KMS-11 (cell line): Measurements from ENCODE around the gene CLOCK.

Experiments
- H2AFZ ChIP-seq: fragments of 200-600 bp; sonication (generic); 2 replicates; pipeline ENCODE4 v1.6.1; 2016; ENCODE audit warnings: antibody characterized with exemption, mixed run types, low read depth
- H3K27ac ChIP-seq: fragments of 200-600 bp; sonication (generic); 2 replicates; pipeline ENCODE4 v1.6.1; 2016; ENCODE audit warnings: mild to moderate bottlenecking, mixed run types
- H3K27me3 ChIP-seq: fragments of 200-600 bp; sonication (generic); 2 replicates; pipeline ENCODE4 v1.6.1; 2017; ENCODE audit warnings: mild to moderate bottlenecking, low read depth, mixed run types, moderate library complexity; ENCODE audit not compliant: insufficient read depth
- H3K36me3 ChIP-seq: fragments of 200-600 bp; sonication (generic); 2 replicates; pipeline ENCODE4 v1.6.1; 2017; ENCODE audit warnings: mild to moderate bottlenecking, mixed run types; ENCODE audit not compliant: insufficient read depth
- H3K4me1 ChIP-seq: fragments of 200-600 bp; sonication (generic); 2 replicates; pipeline ENCODE4 v1.6.1; 2016; ENCODE audit warnings: mild to moderate bottlenecking, low read depth, mixed run types; ENCODE audit not compliant: poor library complexity, severe bottlenecking
- H3K4me2 ChIP-seq: fragments of 200-600 bp; sonication (generic); 2 replicates; pipeline ENCODE4 v1.7.0; 2016; ENCODE audit warnings: mild to moderate bottlenecking, mixed run types
- H3K4me3 ChIP-seq: fragments of 200-600 bp; sonication (generic); IDR thresholded peaks from 2 replicates; pipeline ENCODE4 v1.6.1; 2017; ENCODE audit warnings: low read depth, low read length, mixed read lengths; ENCODE audit not compliant: insufficient read depth
- H3K79me2 ChIP-seq: fragments of 200-600 bp; sonication (generic); 2 replicates; pipeline ENCODE4 v1.6.1; 2016; ENCODE audit warnings: low read depth, mixed run types; ENCODE audit not compliant: insufficient read depth
- H3K9ac ChIP-seq: fragments of 200-600 bp; sonication (generic); 2 replicates; pipeline ENCODE4 v1.6.1; 2016; ENCODE audit warnings: mild to moderate bottlenecking, mixed run types
- H4K20me1 ChIP-seq: fragments of 200-600 bp; sonication (generic); 2 replicates; pipeline ENCODE4 v1.6.1; 2016; ENCODE audit warnings: mild to moderate bottlenecking, mixed run types; ENCODE audit not compliant: insufficient read depth
- CTCF ChIP-seq: fragments of 200-600 bp; sonication (generic); conservative IDR thresholded peaks from 2 replicates; pipeline ENCODE4 v1.6.1; 2017; ENCODE audit warnings: low read depth, mild to moderate bottlenecking, antibody characterized with exemption, low read length, moderate library complexity, mixed read lengths

CLOCK gene

DNA sequence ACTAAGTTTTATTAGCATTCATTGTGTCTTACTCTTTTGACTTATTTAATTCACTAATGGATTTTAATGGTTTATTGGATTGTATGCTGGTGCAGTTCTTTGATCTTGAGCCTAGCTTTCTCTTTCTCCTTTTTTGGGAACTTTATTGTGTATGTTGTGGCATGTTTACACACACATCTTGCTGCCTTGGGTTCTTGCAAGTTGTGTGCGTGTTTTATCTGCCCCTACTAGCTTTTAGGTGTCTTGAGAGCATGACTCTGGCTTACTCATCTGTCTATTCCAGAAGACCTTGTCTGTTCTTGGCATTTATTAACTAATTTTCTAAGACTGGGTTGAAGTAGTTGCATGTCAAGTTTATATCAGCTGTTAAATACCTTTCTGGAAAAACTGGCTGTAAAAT lies 148.2 kb downstream of the CLOCK start:
- H3K4me1 ChIP-seq: peaks cover 38% of the 10 kb centered on the region
- H4K20me1 ChIP-seq: peaks cover 15% of the 10 kb centered on the region
- peak overlapping the region; percentile 24 for H3K4me3 ChIP-seq
- no peaks in the 10 kb centered on the region for H3K27me3 ChIP-seq
- peak overlapping the region; percentile 46 for H3K4me2 ChIP-seq
- no peak overlapping the region for H3K9ac ChIP-seq
- no peak for TF ChIP-seq CTCF
- H3K79me2 ChIP-seq: peaks cover 61% of the 10 kb centered on the region
- no peak overlapping the region for H2AFZ ChIP-seq
- H3K36me3 ChIP-seq: no peaks in the 10 kb centered on the region; the same call in 1 of the 2 replicates
- no peak overlapping the region for H3K27ac ChIP-seq

DNA sequence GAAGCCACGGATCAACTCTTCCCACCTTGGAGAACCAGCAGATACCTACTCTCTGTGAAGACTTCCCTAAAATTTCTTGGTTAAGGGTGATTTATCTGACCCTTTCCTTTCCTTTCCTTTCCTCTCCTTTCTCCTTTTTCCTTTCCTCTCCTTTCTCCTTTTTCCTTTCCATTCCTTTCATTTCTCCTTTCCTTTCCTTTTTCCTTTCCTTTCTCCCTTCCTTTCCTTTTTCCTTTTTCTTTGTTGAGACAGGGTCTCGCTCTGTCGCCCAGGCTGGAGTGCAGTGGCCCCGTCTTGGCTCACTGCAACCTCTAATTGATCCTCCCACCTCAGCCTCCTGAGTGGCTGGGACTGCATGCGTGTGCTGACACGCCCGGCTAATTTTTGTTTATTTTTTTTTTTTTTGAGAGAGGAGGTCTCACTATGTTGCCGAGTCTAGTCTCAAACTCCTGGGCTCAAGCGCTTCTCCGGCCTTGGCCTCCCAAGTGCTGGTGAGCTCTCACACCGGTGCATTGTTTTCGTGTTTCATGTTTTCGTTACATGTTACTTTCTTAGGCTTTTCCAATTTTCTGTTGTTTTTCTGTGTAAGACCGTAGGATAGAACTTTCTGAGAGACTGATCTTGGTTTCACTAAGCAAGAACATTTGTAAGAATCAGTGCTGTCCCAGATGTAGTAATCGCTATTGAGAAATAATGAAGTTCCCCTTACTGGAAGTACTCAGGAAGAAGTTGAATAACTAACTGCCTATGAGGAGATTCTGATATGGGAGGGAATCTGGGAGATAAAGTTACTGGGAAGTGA lies 149.0 kb downstream of the CLOCK start:
- Histone ChIP-seq H3K27ac (no peak overlapping the region), H2AFZ (no peak overlapping the region), H4K20me1 (peaks cover 15% of the 10 kb centered on the region), H3K79me2 (peaks cover 55% of the 10 kb centered on the region), H3K9ac (peak overlapping the region; percentile 78; the same call in 1 of the 2 replicates), H3K36me3 (no peaks in the 10 kb centered on the region; the same call in 1 of the 2 replicates), H3K4me1 (peaks cover 38% of the 10 kb centered on the region), H3K4me3 (peak overlapping the region; percentile 24), H3K27me3 (no peaks in the 10 kb centered on the region), H3K4me2 (peak overlapping the region; percentile 46)
- TF ChIP-seq CTCF: no peak

- H3K4me2 ChIP-seq: peak overlapping the region; percentile 46
- no peaks in the 10 kb centered on the region; the same call in 1 of the 2 replicates for H3K36me3 ChIP-seq
- peak overlapping the region; percentile 58; the same call in 1 of the 2 replicates for H2AFZ ChIP-seq
- no peak for TF ChIP-seq CTCF
- peaks cover 15% of the 10 kb centered on the region for H4K20me1 ChIP-seq
- peak overlapping the region; percentile 77; the same call in 1 of the 2 replicates for H3K27ac ChIP-seq
- peak overlapping the region; percentile 78 for H3K9ac ChIP-seq
- no peaks in the 10 kb centered on the region for H3K27me3 ChIP-seq
- H3K4me1 ChIP-seq: peaks cover 38% of the 10 kb centered on the region
- H3K4me3 ChIP-seq: no peak overlapping the region
- peaks cover 55% of the 10 kb centered on the region for H3K79me2 ChIP-seq
Measured at GRCh38 chr4:55397126-55397436, 149.6 kb downstream of the CLOCK start.

DNA sequence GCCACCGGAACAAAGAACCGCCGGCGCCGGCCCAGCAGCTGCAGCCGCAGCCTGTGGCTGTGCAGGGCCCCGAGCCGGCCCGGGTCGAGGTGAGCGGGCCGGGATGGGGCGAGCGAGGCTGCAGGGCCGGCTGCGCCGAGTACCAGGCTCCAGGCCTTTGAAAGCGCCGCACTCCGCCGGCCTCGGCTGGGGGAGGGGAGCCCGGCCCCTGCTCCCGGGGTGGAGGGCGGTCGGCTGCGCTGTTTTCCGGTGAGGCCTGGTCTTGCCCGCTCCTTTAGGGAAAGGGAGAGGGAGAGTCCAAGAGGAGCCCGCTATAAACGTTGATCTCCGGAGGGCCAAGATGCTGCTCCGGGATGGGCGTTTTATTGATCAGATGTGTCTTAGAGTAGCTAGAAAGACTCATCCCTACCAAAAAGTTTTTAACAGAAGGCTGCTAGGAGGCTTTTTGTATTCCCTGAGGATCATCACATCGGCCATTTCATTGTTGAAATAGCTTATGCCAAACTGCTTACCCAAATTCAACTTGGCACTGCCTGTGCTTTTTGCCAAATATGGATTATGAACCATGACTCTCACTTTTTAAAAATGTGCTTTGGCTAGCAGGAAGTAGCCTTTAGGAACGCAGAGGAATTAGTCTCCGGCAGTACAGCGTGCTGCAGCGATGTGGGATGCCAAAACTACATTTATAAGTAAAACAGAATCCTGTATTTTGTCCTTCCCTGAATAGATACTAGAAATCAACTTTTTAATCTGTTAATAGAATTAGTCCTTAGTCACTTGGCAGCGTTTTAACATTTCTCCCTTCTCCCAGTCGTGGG lies 150.2 kb downstream of the CLOCK start:
- Histone ChIP-seq H3K4me2 (peak overlapping the region; percentile 46), H3K27me3 (no peaks in the 10 kb centered on the region), H3K79me2 (peaks cover 51% of the 10 kb centered on the region), H3K4me3 (peak overlapping the region; percentile 15), H2AFZ (peak overlapping the region; percentile 58), H4K20me1 (peaks cover 15% of the 10 kb centered on the region), H3K36me3 (no peaks in the 10 kb centered on the region; the same call in 1 of the 2 replicates), H3K9ac (peak overlapping the region; percentile 78), H3K4me1 (peaks cover 38% of the 10 kb centered on the region), H3K27ac (peak overlapping the region; percentile 77)
- no peak for TF ChIP-seq CTCF
